Gastrocnemius medialis (tissue), 4 donors: ENCODE data around the gene KCTD19.

Source experiments
- CTCF ChIP-seq, 5 experiments: fragments of 450-650 bp in 3 of 5; fragments of 200-600 bp in 2 of 5; sonication (generic) in 2 of 5; IDR thresholded peaks in 4 of 5; conservative IDR thresholded peaks in 1 of 5; 1 replicate in 4 of 5; 2 replicates in 1 of 5; pipeline ENCODE4 v1.5.1; 2016 to 2019; ENCODE audit warnings: antibody characterized with exemption in 5 of 5, mild to moderate bottlenecking in 3 of 5, moderate library complexity in 3 of 5
- POLR2A ChIP-seq, 2 donors: fragments of 450-650 bp; IDR thresholded peaks; one replicate each; pipeline ENCODE4 v1.6.1; 2017; ENCODE audit warnings: antibody characterized with exemption in 2 of 2, mild to moderate bottlenecking in 2 of 2, moderate library complexity in 2 of 2

GRCh38 chr16:67252609-67253497, 73.7 kb downstream of the KCTD19 start:
- TF ChIP-seq CTCF (IDR thresholded peaks at IDR 0.05 in 4 of 5, conservative IDR thresholded peaks at IDR 0.05 in 1 of 5) (no peak), POLR2A (IDR thresholded peaks at IDR 0.05) (no peak)
